ENCODE results near the gene ATP6V0D1.

Gene ATP6V0D1

DNA sequence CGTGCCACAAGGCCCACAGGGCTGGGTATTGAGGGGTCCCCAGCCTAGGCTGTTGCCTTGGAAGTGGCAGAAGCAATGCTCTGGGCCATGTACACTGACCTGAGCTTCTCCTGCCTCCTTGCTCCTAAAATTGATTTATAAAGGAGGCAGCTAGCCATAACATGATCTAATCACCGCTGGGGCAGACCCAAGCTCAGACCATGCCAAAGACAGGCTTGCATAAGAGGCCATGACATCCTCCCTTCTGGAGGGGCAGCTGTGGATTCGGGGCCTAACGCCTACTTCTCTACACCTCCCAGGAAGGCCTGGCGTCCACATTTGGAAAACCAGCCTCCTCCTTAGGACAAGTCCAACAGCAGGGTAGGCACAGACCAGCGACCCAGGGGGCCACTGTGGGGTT is 37.7 kb downstream of the ATP6V0D1 start:
- H3K4me3 ChIP-seq (ENCODE audit: low read depth, low read length): no peak overlapping the region
- DNase-seq (ENCODE audit: low read depth): no peak
- TF ChIP-seq, protein P1, sequence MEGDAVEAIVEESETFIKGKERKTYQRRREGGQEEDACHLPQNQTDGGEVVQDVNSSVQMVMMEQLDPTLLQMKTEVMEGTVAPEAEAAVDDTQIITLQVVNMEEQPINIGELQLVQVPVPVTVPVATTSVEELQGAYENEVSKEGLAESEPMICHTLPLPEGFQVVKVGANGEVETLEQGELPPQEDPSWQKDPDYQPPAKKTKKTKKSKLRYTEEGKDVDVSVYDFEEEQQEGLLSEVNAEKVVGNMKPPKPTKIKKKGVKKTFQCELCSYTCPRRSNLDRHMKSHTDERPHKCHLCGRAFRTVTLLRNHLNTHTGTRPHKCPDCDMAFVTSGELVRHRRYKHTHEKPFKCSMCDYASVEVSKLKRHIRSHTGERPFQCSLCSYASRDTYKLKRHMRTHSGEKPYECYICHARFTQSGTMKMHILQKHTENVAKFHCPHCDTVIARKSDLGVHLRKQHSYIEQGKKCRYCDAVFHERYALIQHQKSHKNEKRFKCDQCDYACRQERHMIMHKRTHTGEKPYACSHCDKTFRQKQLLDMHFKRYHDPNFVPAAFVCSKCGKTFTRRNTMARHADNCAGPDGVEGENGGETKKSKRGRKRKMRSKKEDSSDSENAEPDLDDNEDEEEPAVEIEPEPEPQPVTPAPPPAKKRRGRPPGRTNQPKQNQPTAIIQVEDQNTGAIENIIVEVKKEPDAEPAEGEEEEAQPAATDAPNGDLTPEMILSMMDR (IDR thresholded peaks at IDR 0.05; ENCODE audit: low read depth, low read length): no peak
- TF ChIP-seq POLR2A (IDR thresholded peaks at IDR 0.05; ENCODE audit: extremely low read depth, insufficient read length): no peak
- TF ChIP-seq, protein P2, sequence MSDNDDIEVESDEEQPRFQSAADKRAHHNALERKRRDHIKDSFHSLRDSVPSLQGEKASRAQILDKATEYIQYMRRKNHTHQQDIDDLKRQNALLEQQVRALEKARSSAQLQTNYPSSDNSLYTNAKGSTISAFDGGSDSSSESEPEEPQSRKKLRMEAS (IDR thresholded peaks at IDR 0.05; ENCODE audit: low read depth, low read length): no peak
- no peak for TF ChIP-seq MYC (IDR thresholded peaks at IDR 0.05; ENCODE audit: low read depth, low read length)

DNA sequence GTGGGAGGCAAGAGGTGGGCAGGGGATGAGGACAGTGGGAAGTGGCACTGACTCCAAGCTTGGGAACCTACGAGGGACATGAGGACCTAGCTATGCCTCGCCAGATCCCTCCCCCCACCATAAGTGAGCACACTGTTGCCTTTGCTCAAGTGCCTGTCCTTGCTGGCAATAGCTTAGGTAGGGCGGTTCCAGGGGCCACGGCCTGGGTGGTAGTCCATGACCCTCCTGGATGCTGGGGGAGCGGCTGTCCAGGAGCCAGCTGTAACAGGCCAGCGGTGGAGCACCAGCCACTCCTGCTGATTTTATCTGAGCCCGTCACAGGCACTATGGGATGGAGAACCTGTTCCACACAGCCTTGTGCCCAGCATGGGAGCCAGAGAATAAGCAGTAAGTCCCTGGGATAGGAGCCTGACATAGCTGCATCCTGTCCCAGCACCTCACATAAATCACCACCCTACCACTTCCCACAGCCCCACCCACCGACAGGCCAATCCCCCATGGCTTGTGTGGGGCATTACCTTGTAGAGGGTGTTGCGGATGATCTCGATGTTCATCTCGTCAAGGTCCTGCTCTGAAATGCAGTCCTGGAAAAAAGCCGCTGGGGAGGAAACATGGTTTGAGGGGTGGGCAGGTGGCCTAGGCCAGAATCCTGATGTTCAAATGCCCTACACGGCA is 38.2 kb downstream of the ATP6V0D1 start:
- TF ChIP-seq MYC (IDR thresholded peaks at IDR 0.05; ENCODE audit: low read depth, low read length): no peak
- TF ChIP-seq POLR2A (IDR thresholded peaks at IDR 0.05; ENCODE audit: extremely low read depth, insufficient read length): no peak
- TF ChIP-seq, protein P2 (IDR thresholded peaks at IDR 0.05; ENCODE audit: low read depth, low read length): no peak
- TF ChIP-seq, protein P1 (IDR thresholded peaks at IDR 0.05; ENCODE audit: low read depth, low read length): no peak
- H3K4me3 ChIP-seq (ENCODE audit: low read depth, low read length): no peak overlapping the region
- DNase-seq (ENCODE audit: low read depth): no peak

DNA sequence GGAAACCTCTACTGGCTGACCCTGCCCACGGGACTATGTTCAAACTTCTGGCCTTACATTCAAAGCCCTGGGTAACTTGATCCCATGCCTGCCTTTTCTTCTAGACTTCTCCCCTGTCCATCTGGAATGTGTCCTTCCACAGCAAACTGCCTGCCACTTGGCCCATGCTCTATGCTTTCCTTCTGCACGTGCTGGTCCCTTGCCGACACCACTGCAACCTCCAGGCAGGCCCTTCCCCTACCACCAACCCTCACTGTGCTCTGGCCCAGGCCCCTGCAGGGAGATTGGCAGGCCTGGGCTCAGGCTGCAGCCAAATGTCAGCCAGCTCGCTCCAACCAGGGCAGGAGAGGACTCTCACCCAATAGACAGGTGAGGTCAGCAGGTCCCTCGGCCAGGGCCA is 39.0 kb downstream of the ATP6V0D1 start:
- no peak for DNase-seq (ENCODE audit: low read depth)
- TF ChIP-seq, protein P1 (IDR thresholded peaks at IDR 0.05; ENCODE audit: low read depth, low read length): no peak
- no peak for TF ChIP-seq MYC (IDR thresholded peaks at IDR 0.05; ENCODE audit: low read depth, low read length)
- TF ChIP-seq POLR2A (IDR thresholded peaks at IDR 0.05; ENCODE audit: extremely low read depth, insufficient read length): no peak
- no peak overlapping the region for H3K4me3 ChIP-seq (ENCODE audit: low read depth, low read length)

DNA sequence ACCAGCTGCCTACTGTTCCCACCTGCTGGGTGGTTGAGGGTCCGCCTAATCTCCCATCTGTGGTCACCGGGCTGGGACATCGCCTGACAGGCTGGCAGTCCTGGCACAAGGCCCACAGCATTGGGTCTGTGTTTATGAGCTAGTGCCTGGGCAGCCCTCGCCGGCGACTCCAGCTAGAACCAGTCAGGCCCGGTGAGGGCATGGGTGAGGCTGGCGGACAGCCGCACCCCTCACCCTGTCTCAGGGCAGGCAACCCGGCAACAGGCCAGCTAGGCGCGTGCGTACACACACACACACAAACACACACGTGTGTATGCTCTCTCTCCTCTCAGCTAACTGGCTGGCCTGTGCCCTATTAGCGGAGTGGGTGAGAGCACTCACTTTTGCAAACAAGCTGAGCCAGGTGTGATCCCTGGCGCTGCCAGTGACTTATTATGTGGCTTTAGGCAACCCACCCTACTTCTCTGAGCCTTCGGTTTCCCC is 39.6 kb downstream of the ATP6V0D1 start:
- no peak for DNase-seq (ENCODE audit: low read depth)
- H3K4me3 ChIP-seq (ENCODE audit: low read depth, low read length): no peak overlapping the region
- TF ChIP-seq, protein P2 (IDR thresholded peaks at IDR 0.05; ENCODE audit: low read depth, low read length): no peak
- no peak for TF ChIP-seq MYC (IDR thresholded peaks at IDR 0.05; ENCODE audit: low read depth, low read length)
- TF ChIP-seq, protein P1 (IDR thresholded peaks at IDR 0.05; ENCODE audit: low read depth, low read length): no peak
- TF ChIP-seq POLR2A (IDR thresholded peaks at IDR 0.05; ENCODE audit: extremely low read depth, insufficient read length): no peak

DNA sequence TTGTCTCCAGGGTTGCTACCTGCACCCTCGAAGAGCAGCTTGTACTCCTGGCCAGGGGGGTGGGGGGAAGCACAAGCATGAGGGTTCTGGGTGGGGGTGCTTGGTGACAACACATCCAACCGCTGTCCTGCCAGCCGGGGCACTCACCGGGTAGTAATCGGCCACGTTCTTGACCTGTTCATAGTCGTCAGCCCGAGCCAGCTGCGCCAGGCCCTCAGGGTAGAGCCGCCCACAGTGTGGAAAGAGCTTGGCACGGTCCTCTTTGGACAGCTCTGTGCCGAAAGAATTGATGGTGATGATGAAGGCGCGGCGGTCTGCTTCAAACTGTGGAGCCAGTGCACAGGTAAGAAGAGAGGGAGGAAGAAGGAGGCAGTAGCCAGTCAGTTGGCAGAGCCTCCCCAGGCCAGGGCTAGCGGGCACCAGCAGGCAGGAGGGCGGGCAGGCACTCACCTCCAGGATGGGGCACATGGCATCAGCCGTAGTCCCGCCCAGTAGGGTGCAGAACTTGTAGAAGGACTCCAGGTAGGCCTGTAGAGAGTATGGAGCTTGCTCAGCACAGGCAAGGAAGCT is 42.0 kb downstream of the ATP6V0D1 start:
- TF ChIP-seq POLR2A (IDR thresholded peaks at IDR 0.05; ENCODE audit: extremely low read depth, insufficient read length) (no peak), MYC (IDR thresholded peaks at IDR 0.05; ENCODE audit: low read depth, low read length) (no peak)
- TF ChIP-seq, protein P2 (IDR thresholded peaks at IDR 0.05; ENCODE audit: low read depth, low read length): no peak
- TF ChIP-seq, protein P1 (IDR thresholded peaks at IDR 0.05; ENCODE audit: low read depth, low read length): no peak
- no peak overlapping the region for H3K4me3 ChIP-seq (ENCODE audit: low read depth, low read length)
- DNase-seq (ENCODE audit: low read depth): no peak

Measured in NB4 (cell line).